Gastroesophageal sphincter (tissue), 4 donors: Measurements from ENCODE around the gene TEKTIP1. TPM values are rescaled to one million over a fixed set of nuclear protein-coding genes. Genes with fewer than 3 reads are reported as not detected.
"Not testable (repeated sequence)": the region's sequence is repeated elsewhere in the genome, so short reads cannot be mapped to it uniquely, and the experiment has no call there.

Source experiments
- ATAC-seq: fragments of 150-250 bp; one replicate; pipeline ENCODE4 v1.9.1; 2016; ENCODE audit warnings: mild to moderate bottlenecking, moderate library complexity
- H3K27ac ChIP-seq, 4 donors: fragments of 200-600 bp; sonication (generic) in 3 of 4; 1 replicate in 3 of 4; 2 replicates in 1 of 4; pipeline ENCODE4 v1.5.1; 2016 to 2019
- H3K27me3 ChIP-seq: fragments of 200-600 bp; sonication (generic); one replicate; pipeline ENCODE4 v1.5.1; 2019
- H3K36me3 ChIP-seq, 2 donors: fragments of 200-600 bp; sonication (generic); one replicate each; pipeline ENCODE4 v1.5.1; 2019; ENCODE audit warnings: control low read depth in 1 of 2
- H3K4me1 ChIP-seq, 3 donors: fragments of 200-600 bp; sonication (generic); 1 replicate in 2 of 3; 2 replicates in 1 of 3; pipeline ENCODE4 v1.5.1; 2016 to 2019; ENCODE audit warnings: control low read depth in 2 of 3
- H3K4me3 ChIP-seq, 2 donors: fragments of 200-600 bp; sonication (generic); one replicate each; pipeline ENCODE4 v1.5.1; 2019; ENCODE audit warnings: mild to moderate bottlenecking in 1 of 2, moderate library complexity in 1 of 2
- H3K9me3 ChIP-seq, 3 donors: fragments of 200-600 bp; sonication (generic); one replicate each; pipeline ENCODE4 v1.5.1; 2017 to 2019; ENCODE audit warnings: control low read depth in 2 of 3
- CTCF ChIP-seq, 4 experiments: fragments of 200-600 bp in 2 of 4; fragments of 450-650 bp in 2 of 4; sonication (generic) in 1 of 4; IDR thresholded peaks; one replicate each; pipeline ENCODE4 v1.5.1; 2017 to 2019; ENCODE audit warnings: antibody characterized with exemption in 4 of 4, mild to moderate bottlenecking in 2 of 4, moderate library complexity in 2 of 4
- EP300 ChIP-seq: sonication (generic); formaldehyde crosslinking; IDR thresholded peaks from one replicate; pipeline ENCODE4 v1.6.1; 2017; ENCODE audit warnings: antibody characterized with exemption, mild to moderate bottlenecking
- POLR2A ChIP-seq, 2 donors: fragments of 450-650 bp; IDR thresholded peaks; one replicate each; pipeline ENCODE4 v1.6.1; 2017; ENCODE audit warnings: antibody characterized with exemption in 2 of 2, mild to moderate bottlenecking in 2 of 2, moderate library complexity in 1 of 2
- POLR2AphosphoS5 ChIP-seq: sonication (generic); formaldehyde crosslinking; IDR thresholded peaks from one replicate; pipeline ENCODE4 v1.6.1; 2017; ENCODE audit warnings: antibody characterized with exemption
- whole genome bisulfite sequencing, 2 donors: methylation state at CpG; one replicate each; pipeline ENCODE4 v1.1.5; 2018; ENCODE audit warnings: low coverage in 1 of 2; 5-methylcytosine and 5-hydroxymethylcytosine counted together
- total RNA-seq, 4 donors: library from RNA; depleted of rRNA; stranded (reverse); fragments of >200 nt; gene quantifications; one replicate each; pipeline ENCODE4 v1.1.0, GENCODE V29; 2016

Gene TEKTIP1
- total RNA-seq, 4 donors from 2014 or later, result not detected

DNA sequence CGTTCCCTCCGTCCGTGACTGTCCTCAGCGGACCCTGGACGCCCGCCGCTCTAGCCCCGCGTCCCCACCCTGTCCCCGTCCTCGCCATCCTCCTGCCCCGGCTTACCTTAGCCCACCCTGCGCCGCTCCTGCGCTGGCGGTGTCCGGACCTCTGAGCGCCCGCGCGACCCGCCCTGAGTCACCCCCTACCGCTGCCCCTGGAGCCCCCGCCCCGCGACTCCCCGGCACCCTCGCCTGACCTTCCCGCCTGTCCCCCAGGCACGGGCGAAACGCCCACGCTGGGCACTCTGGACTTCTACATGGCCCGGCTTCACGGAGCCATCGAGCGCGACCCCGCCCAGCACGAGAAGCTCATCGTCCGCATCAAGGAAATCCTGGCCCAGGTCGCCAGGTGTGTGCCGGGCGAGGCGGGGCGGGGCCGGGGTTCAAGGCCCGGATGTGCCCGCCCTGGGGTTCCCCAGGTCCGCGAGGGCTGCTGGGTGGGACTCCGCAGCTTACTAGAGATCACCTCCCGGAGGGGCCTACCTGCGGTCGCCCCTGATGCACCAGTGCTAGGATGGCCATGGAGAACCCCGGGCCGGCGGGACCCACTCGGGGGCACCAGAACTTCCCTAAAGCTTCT lies 38.9 kb downstream of the TEKTIP1 start:
- H3K27ac ChIP-seq, result peak overlapping the region in 3 of 4 donors; percentile 80 to 83 (median 83)
- H3K27me3 ChIP-seq, result no peaks in the 10 kb centered on the region
- H3K36me3 ChIP-seq, result peaks cover 0 to 12% of the 10 kb centered on the region in 2 donors
- WGBS, 2 donors, result no CpG with 5 or more reads among the region's 60 CpGs
- TF ChIP-seq CTCF (IDR thresholded peaks at IDR 0.05) (no peak), POLR2AphosphoS5 (no peak), EP300 (no peak), POLR2A (IDR thresholded peaks at IDR 0.05) (no peak)
- H3K4me3 ChIP-seq, result no peak overlapping the region
- H3K9me3 ChIP-seq, result no peaks in the 10 kb centered on the region
- H3K4me1 ChIP-seq, result peaks cover 0 to 62% (median 16%) of the 10 kb centered on the region in 3 donors
- no peak for ATAC-seq

GRCh38 chr19:3578390-3578789 lies 39.4 kb downstream of the TEKTIP1 start:
- Histone ChIP-seq H3K4me3 (no peak overlapping the region), H3K27me3 (no peaks in the 10 kb centered on the region), H3K27ac (peak overlapping the region in 3 of 4 donors; percentile 80 to 83 (median 83)), H3K4me1 (peaks cover 0 to 58% (median 14%) of the 10 kb centered on the region in 3 donors), H3K9me3 (no peaks in the 10 kb centered on the region), H3K36me3 (peaks cover 0 to 12% of the 10 kb centered on the region in 2 donors)
- no CpG with 5 or more reads among the region's 17 CpGs for WGBS, 2 donors
- no peak for ATAC-seq
- TF ChIP-seq POLR2AphosphoS5, result no peak
- no peak for TF ChIP-seq EP300
- no peak for TF ChIP-seq POLR2A (IDR thresholded peaks at IDR 0.05)
- TF ChIP-seq CTCF (IDR thresholded peaks at IDR 0.05), result no peak

- H3K36me3 ChIP-seq, result peaks cover 0 to 8% of the 10 kb centered on the region in 2 donors
- peaks cover 9% of the 10 kb centered on the region for H3K27me3 ChIP-seq
- TF ChIP-seq POLR2AphosphoS5, result peak; percentile 66
- TF ChIP-seq EP300, result no peak
- no peak for TF ChIP-seq POLR2A (IDR thresholded peaks at IDR 0.05)
- H3K27ac ChIP-seq, result peak overlapping the region in 3 of 4 donors; percentile 70 to 83 (median 80)
- ATAC-seq, result peak; percentile 60
- H3K9me3 ChIP-seq, result no peaks in the 10 kb centered on the region
- WGBS, 2 donors, result 18 to 36% methylated on average over 7 to 11 of the region's 11 CpGs
- peaks cover 0 to 44% (median 9%) of the 10 kb centered on the region in 3 donors for H3K4me1 ChIP-seq
- H3K4me3 ChIP-seq, result no peak overlapping the region
These were observed 41.4 kb downstream of the TEKTIP1 start for GRCh38 chr19:3580156-3580934.

- peak overlapping the region in 2 of 4 donors; percentile 80 to 83 for H3K27ac ChIP-seq
- 80 to 100% methylated on average over 1 of the region's 4 CpGs for WGBS, 2 donors
- not testable (repeated sequence) for ATAC-seq, H3K36me3 ChIP-seq, H3K9me3 ChIP-seq, H3K4me3 ChIP-seq
- peaks cover 20% of the 10 kb centered on the region for H3K27me3 ChIP-seq
- peaks cover 0 to 44% (median 10%) of the 10 kb centered on the region in 3 donors for H3K4me1 ChIP-seq
These were observed 42.8 kb downstream of the TEKTIP1 start for GRCh38 chr19:3581792-3582191.

DNA sequence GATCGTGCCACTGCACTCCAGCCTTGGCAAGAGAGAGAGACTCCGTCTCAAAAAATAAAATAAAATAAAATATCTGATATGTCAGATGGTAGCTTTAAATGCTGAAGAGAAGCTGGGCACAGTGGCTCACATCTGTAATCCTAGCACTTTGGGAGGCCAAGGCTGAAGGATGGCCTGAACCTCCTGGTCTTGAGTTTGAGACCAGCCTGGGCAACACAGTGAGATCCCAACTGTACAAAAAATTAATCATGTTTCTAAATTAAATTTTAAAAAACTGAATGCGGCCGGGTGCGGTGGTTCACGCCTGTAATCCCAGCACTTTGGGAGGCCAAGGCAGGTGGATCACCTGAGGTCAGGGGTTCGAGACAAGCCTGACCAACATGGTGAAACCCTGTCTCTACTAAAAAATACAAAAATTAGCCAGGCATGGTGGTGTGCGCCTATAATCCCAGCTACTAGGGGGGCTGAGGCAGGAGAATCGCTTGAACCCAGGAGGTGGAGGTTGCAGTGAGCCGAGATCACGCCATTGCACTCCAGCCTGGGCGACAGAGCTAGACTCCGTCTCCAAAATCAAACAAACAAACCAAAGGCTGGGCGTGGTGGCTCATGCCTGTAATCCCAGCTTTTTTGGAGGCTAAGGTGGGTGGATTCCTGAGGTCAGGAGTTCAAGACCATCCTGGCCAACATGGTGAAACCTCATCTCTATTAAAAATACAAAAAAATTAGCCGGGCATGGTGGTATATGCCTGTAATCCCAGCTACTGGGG lies 45.2 kb downstream of the TEKTIP1 start:
- H3K4me3 ChIP-seq, ATAC-seq, H3K36me3 ChIP-seq, H3K27ac ChIP-seq, H3K9me3 ChIP-seq: not testable (repeated sequence)
- WGBS, 2 donors, result 84 to 87% methylated on average over 9 to 15 of the region's 15 CpGs
- Histone ChIP-seq H3K27me3 (peaks cover 20% of the 10 kb centered on the region), H3K4me1 (peaks cover 0 to 41% (median 10%) of the 10 kb centered on the region in 3 donors)
